H9 (cell line): ENCODE measurements around the gene FAM81B. TPM values are rescaled to one million over a fixed set of nuclear protein-coding genes. Genes with fewer than 3 reads are reported as not detected.

Experiments used
- DNase-seq: peaks from one replicate; pipeline ENCODE4 v3.0.0-alpha.2; 2017
- H2AFZ ChIP-seq: one replicate; pipeline ENCODE4 v1.6.1; 2013; ENCODE audit warnings: mild to moderate bottlenecking, low read length, control low read depth, moderate library complexity
- H2AK5ac ChIP-seq: 2 replicates; pipeline ENCODE4 v1.6.1; 2013; ENCODE audit warnings: low read length, control low read depth, mixed read lengths; ENCODE audit not compliant: insufficient read length
- H2BK120ac ChIP-seq: one replicate; pipeline ENCODE4 v1.6.1; 2013; ENCODE audit warnings: low read depth, mild to moderate bottlenecking, low read length, control low read depth, inconsistent platforms; ENCODE audit not compliant: poor library complexity, severe bottlenecking
- H2BK12ac ChIP-seq: 2 replicates; pipeline ENCODE4 v1.6.1; 2013; ENCODE audit warnings: low read length, control low read depth, mixed read lengths, low read depth; ENCODE audit not compliant: insufficient read length
- H2BK15ac ChIP-seq: 2 replicates; pipeline ENCODE4 v1.6.1; 2013; ENCODE audit warnings: low read depth, low read length, control low read depth
- H2BK20ac ChIP-seq: one replicate; pipeline ENCODE4 v1.6.1; 2013; ENCODE audit warnings: low read depth, mild to moderate bottlenecking, low read length, control low read depth, inconsistent platforms; ENCODE audit not compliant: poor library complexity, severe bottlenecking
- H2BK5ac ChIP-seq: 2 replicates; pipeline ENCODE4 v1.6.1; 2013; ENCODE audit warnings: low read length, control low read depth, mixed read lengths; ENCODE audit not compliant: insufficient read length
- H3K14ac ChIP-seq: 2 replicates; pipeline ENCODE4 v1.6.1; 2013; ENCODE audit warnings: low read length, control low read depth; ENCODE audit not compliant: insufficient read depth
- H3K18ac ChIP-seq: 2 replicates; pipeline ENCODE4 v1.6.1; 2013; ENCODE audit warnings: low read depth, mild to moderate bottlenecking, mixed read lengths, low read length, control low read depth; ENCODE audit not compliant: insufficient read length
- H3K23ac ChIP-seq: 2 replicates; pipeline ENCODE4 v1.6.1; 2013; ENCODE audit warnings: low read length, control low read depth, mixed read lengths, low read depth; ENCODE audit not compliant: insufficient read length
- H3K23me2 ChIP-seq: 2 replicates; pipeline ENCODE4 v1.6.1; 2013; ENCODE audit warnings: low read depth, mild to moderate bottlenecking, mixed read lengths, low read length, control low read depth; ENCODE audit not compliant: insufficient read length, poor library complexity, severe bottlenecking
- H3K27ac ChIP-seq: 2 replicates; pipeline ENCODE4 v1.5.1; 2013; ENCODE audit warnings: low read length, control low read depth, mixed read lengths, low read depth; ENCODE audit not compliant: insufficient read length
- H3K27me3 ChIP-seq: 2 replicates; pipeline ENCODE4 v1.6.1; 2013; ENCODE audit warnings: low read length, control low read depth, inconsistent platforms; ENCODE audit not compliant: insufficient read depth
- H3K4ac ChIP-seq: 2 replicates; pipeline ENCODE4 v1.6.1; 2013; ENCODE audit warnings: low read depth, mild to moderate bottlenecking, control low read depth, inconsistent platforms, low read length, moderate library complexity
- H3K4me1 ChIP-seq: 2 replicates; pipeline ENCODE4 v1.6.1; 2013; ENCODE audit warnings: low read length, control low read depth, inconsistent platforms; ENCODE audit not compliant: insufficient read depth
- H3K4me2 ChIP-seq: 2 replicates; pipeline ENCODE4 v1.6.1; 2013; ENCODE audit warnings: low read length, control low read depth, mixed read lengths; ENCODE audit not compliant: insufficient read length, insufficient read depth
- H3K56ac ChIP-seq: 2 replicates; pipeline ENCODE4 v1.6.1; 2013; ENCODE audit warnings: low read depth, mild to moderate bottlenecking, mixed read lengths, low read length, control low read depth; ENCODE audit not compliant: insufficient read length
- H3K79me1 ChIP-seq: 2 replicates; pipeline ENCODE4 v1.6.1; 2013; ENCODE audit warnings: low read depth, mild to moderate bottlenecking, moderate library complexity, low read length, control low read depth, inconsistent platforms; ENCODE audit not compliant: insufficient read depth, poor library complexity, severe bottlenecking
- H3K79me2 ChIP-seq: 2 replicates; pipeline ENCODE4 v1.6.1; 2013; ENCODE audit warnings: low read length, control low read depth, inconsistent platforms; ENCODE audit not compliant: insufficient read depth
- H3K9ac ChIP-seq: 2 replicates; pipeline ENCODE4 v1.6.1; 2013; ENCODE audit warnings: low read length, control low read depth, mixed read lengths; ENCODE audit not compliant: insufficient read length; ENCODE audit errors: extremely low read depth
- H3K9me3 ChIP-seq: one replicate; pipeline ENCODE4 v1.6.1; 2013; ENCODE audit warnings: low read depth, low read length, inconsistent platforms; ENCODE audit not compliant: control insufficient read depth
- H3T11ph ChIP-seq: one replicate; pipeline ENCODE4 v1.6.1; 2013; ENCODE audit warnings: mild to moderate bottlenecking, low read length, control low read depth, inconsistent platforms
- H4K20me1 ChIP-seq: one replicate; pipeline ENCODE4 v1.6.1; 2013; ENCODE audit not compliant: control insufficient read depth, insufficient read length, insufficient read depth
- H4K5ac ChIP-seq: 2 replicates; pipeline ENCODE4 v1.6.1; 2013; ENCODE audit warnings: low read depth, mild to moderate bottlenecking, mixed read lengths, low read length, control low read depth; ENCODE audit not compliant: insufficient read length
- H4K8ac ChIP-seq: replicated peaks from 2 replicates; pipeline ENCODE4 v1.6.1; 2013; ENCODE audit warnings: low read length, control low read depth, mixed read lengths, low read depth; ENCODE audit not compliant: insufficient read length
- H4K91ac ChIP-seq: 2 replicates; pipeline ENCODE4 v1.6.1; 2013; ENCODE audit warnings: low read depth, mild to moderate bottlenecking, moderate library complexity, mixed read lengths, low read length, control low read depth; ENCODE audit not compliant: insufficient read length
- H3K27ac Mint-ChIP-seq, 3 experiments: 2 replicates in 2 of 3; 3 replicates in 1 of 3; pipeline ENCODE4 v1.8.0; 2020 to 2021; ENCODE audit warnings: mixed read lengths in 3 of 3, mild to moderate bottlenecking in 1 of 3, moderate library complexity in 1 of 3
- H3K27me3 Mint-ChIP-seq: 2 replicates; pipeline ENCODE4 v1.8.0; 2021; ENCODE audit warnings: low read depth, mild to moderate bottlenecking, moderate library complexity, mixed read lengths
- H3K36me3 Mint-ChIP-seq, 3 experiments: 2 replicates in 2 of 3; 3 replicates in 1 of 3; pipeline ENCODE4 v1.8.0; 2020 to 2021; ENCODE audit warnings: low read depth in 3 of 3, mixed read lengths in 3 of 3; ENCODE audit not compliant: insufficient read depth in 1 of 3
- H3K4me1 Mint-ChIP-seq, 2 experiments: 2 replicates each; pipeline ENCODE4 v1.8.0; 2020; ENCODE audit warnings: mixed read lengths in 2 of 2
- H3K4me3 Mint-ChIP-seq, 2 experiments: 2 replicates in 1 of 2; 3 replicates in 1 of 2; pipeline ENCODE4 v1.8.0; 2020 to 2021; ENCODE audit warnings: mild to moderate bottlenecking in 2 of 2, mixed read lengths in 2 of 2, moderate library complexity in 1 of 2
- H3K9me3 Mint-ChIP-seq, 2 experiments: 2 replicates in 1 of 2; 3 replicates in 1 of 2; pipeline ENCODE4 v1.8.0; 2020; ENCODE audit warnings: mild to moderate bottlenecking in 2 of 2, mixed read lengths in 2 of 2, moderate library complexity in 1 of 2
- WGBS: extraction: QIAGEN DNeasy Blood & Tissue Kit; methylation state at CpG from one replicate; pipeline ENCODE4 v1.1.7; 2013; ENCODE audit warnings: missing lambda C conversion rate, low lambda C conversion rate, mixed read lengths; ENCODE audit not compliant: insufficient read length; ENCODE audit errors: extremely low coverage; 5-methylcytosine and 5-hydroxymethylcytosine counted together
- total RNA-seq: library from RNA; stranded (reverse); gene quantifications from 2 replicates; pipeline ENCODE4 v1.2.1, GENCODE V29; 2021
- TF ChIP-seq, protein P1 (sequence below): fragments of 200-600 bp; sonication (generic); conservative IDR thresholded peaks from 3 replicates; pipeline ENCODE4 v1.8.0; 2021; ENCODE audit warnings: antibody characterized with exemption, mild to moderate bottlenecking

The FAM81B gene
- total RNA-seq, 1 experiment from 2014 or later = not detected

DNA sequence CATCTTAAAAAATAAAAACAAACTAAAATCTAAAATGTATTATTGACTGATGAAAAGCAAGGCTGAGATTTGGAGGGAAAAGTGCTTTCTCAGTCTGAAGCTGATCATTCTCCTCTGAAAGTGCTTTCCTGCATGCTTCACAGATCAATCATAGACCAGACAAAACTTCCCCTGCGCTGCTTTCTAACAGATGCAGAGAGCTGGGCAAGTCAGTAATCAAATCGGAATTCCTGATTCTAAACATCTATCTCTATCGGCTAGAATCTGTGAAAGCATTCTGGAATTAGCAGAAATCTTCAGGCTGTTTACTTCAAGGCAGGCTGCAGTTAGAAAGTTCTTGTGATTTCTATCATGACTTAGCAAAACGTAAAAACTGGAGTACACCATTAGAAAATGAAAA is 15.6 kb upstream of the FAM81B start:
- Histone ChIP-seq H3K23ac (no peak overlapping the region), H2BK5ac (no peak overlapping the region), H3K9me3 (peaks cover 3% of the 10 kb centered on the region), H2BK12ac (no peak overlapping the region), H3K27me3 (no peaks in the 10 kb centered on the region), H3K18ac (no peak overlapping the region), H2BK120ac (no peak overlapping the region), H3K79me1 (no peaks in the 10 kb centered on the region), H3K14ac (no peak overlapping the region), H3K4me1 (no peaks in the 10 kb centered on the region), H3K56ac (no peak overlapping the region), H3K4ac (no peak overlapping the region), H4K91ac (no peak overlapping the region), H3K9ac (no peak overlapping the region), H3K23me2 (no peaks in the 10 kb centered on the region), H2BK20ac (no peak overlapping the region), H3T11ph (no peak overlapping the region), H3K4me2 (no peak overlapping the region), H3K27ac (no peak overlapping the region), H2AK5ac (no peak overlapping the region), H2BK15ac (no peak overlapping the region), H4K5ac (no peak overlapping the region), H3K79me2 (no peaks in the 10 kb centered on the region), H4K20me1 (no peaks in the 10 kb centered on the region), H2AFZ (peak overlapping the region; percentile 48), H4K8ac (no peak overlapping the region)
- peaks cover 10 to 11% of the 10 kb centered on the region in 2 experiments for H3K9me3 Mint-ChIP-seq
- H3K27ac Mint-ChIP-seq = no peak overlapping the region
- H3K4me1 Mint-ChIP-seq = peaks cover 0 to 4% of the 10 kb centered on the region in 2 experiments; a peak in 1 of 4 replicates
- no peak for DNase-seq
- WGBS = no CpG with 5 or more reads among the region's 4 CpGs
- H3K4me3 Mint-ChIP-seq = no peak overlapping the region
- H3K27me3 Mint-ChIP-seq = no peaks in the 10 kb centered on the region
- TF ChIP-seq, protein P1, sequence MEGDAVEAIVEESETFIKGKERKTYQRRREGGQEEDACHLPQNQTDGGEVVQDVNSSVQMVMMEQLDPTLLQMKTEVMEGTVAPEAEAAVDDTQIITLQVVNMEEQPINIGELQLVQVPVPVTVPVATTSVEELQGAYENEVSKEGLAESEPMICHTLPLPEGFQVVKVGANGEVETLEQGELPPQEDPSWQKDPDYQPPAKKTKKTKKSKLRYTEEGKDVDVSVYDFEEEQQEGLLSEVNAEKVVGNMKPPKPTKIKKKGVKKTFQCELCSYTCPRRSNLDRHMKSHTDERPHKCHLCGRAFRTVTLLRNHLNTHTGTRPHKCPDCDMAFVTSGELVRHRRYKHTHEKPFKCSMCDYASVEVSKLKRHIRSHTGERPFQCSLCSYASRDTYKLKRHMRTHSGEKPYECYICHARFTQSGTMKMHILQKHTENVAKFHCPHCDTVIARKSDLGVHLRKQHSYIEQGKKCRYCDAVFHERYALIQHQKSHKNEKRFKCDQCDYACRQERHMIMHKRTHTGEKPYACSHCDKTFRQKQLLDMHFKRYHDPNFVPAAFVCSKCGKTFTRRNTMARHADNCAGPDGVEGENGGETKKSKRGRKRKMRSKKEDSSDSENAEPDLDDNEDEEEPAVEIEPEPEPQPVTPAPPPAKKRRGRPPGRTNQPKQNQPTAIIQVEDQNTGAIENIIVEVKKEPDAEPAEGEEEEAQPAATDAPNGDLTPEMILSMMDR = no peak
- H3K36me3 Mint-ChIP-seq = peaks cover 7 to 12% (median 8%) of the 10 kb centered on the region in 3 experiments
